Karpas-422 (cell line): ENCODE measurements around the gene PTPRJ. TPM values are rescaled to one million over a fixed set of nuclear protein-coding genes. Genes with fewer than 3 reads are reported as not detected.

Experiments used
- DNase-seq: peaks from one replicate; pipeline ENCODE4 v3.0.0-alpha.2; 2015
- H2AFZ ChIP-seq: fragments of 200-600 bp; sonication (generic); 2 replicates; pipeline ENCODE4 v1.6.1; 2014; ENCODE audit warnings: antibody characterized with exemption, low read length, mixed read lengths
- H3K27ac ChIP-seq: fragments of 200-600 bp; sonication (generic); 2 replicates; pipeline ENCODE4 v1.5.1; 2014; ENCODE audit warnings: mild to moderate bottlenecking, low read length, moderate library complexity
- H3K27me3 ChIP-seq: fragments of 200-600 bp; sonication (generic); 2 replicates; pipeline ENCODE4 v1.6.1; 2014; ENCODE audit warnings: low read length, mixed read lengths
- H3K36me3 ChIP-seq: fragments of 200-600 bp; sonication (generic); 2 replicates; pipeline ENCODE4 v1.6.1; 2014; ENCODE audit warnings: low read length, mixed read lengths; ENCODE audit not compliant: insufficient read depth
- H3K4me1 ChIP-seq: fragments of 200-600 bp; sonication (generic); 2 replicates; pipeline ENCODE4 v1.6.1; 2014; ENCODE audit warnings: mild to moderate bottlenecking, low read length, mixed read lengths
- H3K4me2 ChIP-seq: fragments of 200-600 bp; sonication (generic); 2 replicates; pipeline ENCODE4 v1.6.1; 2014; ENCODE audit warnings: low read length, low read depth, mild to moderate bottlenecking; ENCODE audit not compliant: poor library complexity, severe bottlenecking
- H3K4me3 ChIP-seq: fragments of 200-600 bp; sonication (generic); 2 replicates; pipeline ENCODE4 v1.5.1; 2014; ENCODE audit warnings: mild to moderate bottlenecking, antibody characterized with exemption, low read length, mixed read lengths
- H3K79me2 ChIP-seq: fragments of 200-600 bp; sonication (generic); 2 replicates; pipeline ENCODE4 v1.6.1; 2014; ENCODE audit warnings: mild to moderate bottlenecking, low read length, mixed read lengths
- H3K9ac ChIP-seq: fragments of 200-600 bp; sonication (generic); 2 replicates; pipeline ENCODE4 v1.6.0; 2014; ENCODE audit warnings: low read length
- H3K9me2 ChIP-seq: fragments of 200-600 bp; sonication (generic), shearing (Covaris generic); replicated peaks from 2 replicates; pipeline ENCODE4 v1.6.0; 2014; ENCODE audit warnings: mild to moderate bottlenecking, low read length, moderate library complexity; ENCODE audit not compliant: insufficient read depth
- H3K9me3 ChIP-seq: fragments of 300-700, 200-600 bp; sonication (generic); 2 replicates; pipeline ENCODE4 v1.6.1; 2014; ENCODE audit warnings: low read length, mixed read lengths
- H4K20me1 ChIP-seq: fragments of 200-600 bp; sonication (generic); 2 replicates; pipeline ENCODE4 v1.6.1; 2014; ENCODE audit warnings: mild to moderate bottlenecking, antibody characterized with exemption, low read length, low read depth; ENCODE audit not compliant: insufficient read depth
- total RNA-seq: library from RNA; depleted of rRNA; stranded (reverse); fragments of >200 nt; shearing (Covaris generic); gene quantifications from 2 replicates; pipeline ENCODE4 v1.2.3, GENCODE V29; 2014; ENCODE audit warnings: low replicate concordance

The PTPRJ gene
- total RNA-seq, 1 experiment from 2014 or later = 132 TPM

- H3K9me2 ChIP-seq = no peaks in the 10 kb centered on the region
- H3K4me2 ChIP-seq = no peak overlapping the region
- H3K36me3 ChIP-seq = peaks cover 87% of the 10 kb centered on the region
- DNase-seq = peak; percentile 77
- no peaks in the 10 kb centered on the region for H3K4me1 ChIP-seq
- peaks cover 26% of the 10 kb centered on the region for H3K9me3 ChIP-seq
- H2AFZ ChIP-seq = no peak overlapping the region
- no peak overlapping the region for H3K4me3 ChIP-seq
- H3K79me2 ChIP-seq = peaks cover 75% of the 10 kb centered on the region
- peak overlapping the region; percentile 39; the same call in 1 of the 2 replicates for H3K27ac ChIP-seq
- H3K27me3 ChIP-seq = no peaks in the 10 kb centered on the region
- no peak overlapping the region for H3K9ac ChIP-seq
- no peaks in the 10 kb centered on the region for H4K20me1 ChIP-seq
These were observed 136.3 kb downstream of the PTPRJ start for GRCh38 chr11:48116437-48117228.

GRCh38 chr11:48122246-48122645, 141.9 kb downstream of the PTPRJ start:
- no peak overlapping the region for H3K9ac ChIP-seq
- H3K9me2 ChIP-seq = no peaks in the 10 kb centered on the region
- H3K4me2 ChIP-seq = no peak overlapping the region
- no peaks in the 10 kb centered on the region for H3K27me3 ChIP-seq
- H3K4me1 ChIP-seq = no peaks in the 10 kb centered on the region
- H3K36me3 ChIP-seq = peaks cover 81% of the 10 kb centered on the region
- no peak overlapping the region for H3K4me3 ChIP-seq
- H4K20me1 ChIP-seq = 0 out of 2 replicates have a peak, but pooled peaks cover 1% of the 10 kb centered on the region
- peaks cover 64% of the 10 kb centered on the region for H3K79me2 ChIP-seq
- no peaks in the 10 kb centered on the region for H3K9me3 ChIP-seq
- DNase-seq = no peak
- no peak overlapping the region for H2AFZ ChIP-seq
- no peak overlapping the region for H3K27ac ChIP-seq

DNA sequence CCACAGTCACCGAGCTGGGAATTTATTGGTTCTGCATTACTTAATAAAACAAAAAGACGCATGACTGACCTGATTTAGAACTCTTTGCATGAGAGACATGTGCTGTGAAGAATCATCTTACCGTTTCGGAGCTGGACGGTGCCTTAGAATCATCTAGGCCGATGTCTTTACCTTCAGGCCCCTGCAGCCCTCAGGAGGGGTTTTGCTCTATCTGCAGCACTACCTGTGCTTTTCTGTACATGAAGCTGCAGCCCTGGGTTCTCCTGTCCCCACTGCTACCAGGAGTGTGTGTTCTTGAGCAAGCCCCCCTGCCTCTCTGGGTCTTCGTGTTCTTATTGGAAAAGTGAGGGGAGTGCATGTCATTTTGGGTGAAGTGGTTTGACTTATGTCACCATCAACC, 142.3 kb downstream of the PTPRJ start:
- Histone ChIP-seq H3K9me2 (no peaks in the 10 kb centered on the region), H3K9ac (no peak overlapping the region), H3K27me3 (no peaks in the 10 kb centered on the region), H3K4me3 (no peak overlapping the region), H3K9me3 (no peaks in the 10 kb centered on the region), H3K27ac (no peak overlapping the region), H4K20me1 (0 out of 2 replicates have a peak, but pooled peaks cover 3% of the 10 kb centered on the region), H3K4me2 (no peak overlapping the region), H2AFZ (no peak overlapping the region), H3K36me3 (peaks cover 82% of the 10 kb centered on the region), H3K79me2 (peaks cover 62% of the 10 kb centered on the region), H3K4me1 (no peaks in the 10 kb centered on the region)
- no peak for DNase-seq

GRCh38 chr11:48123254-48123875, 143.0 kb downstream of the PTPRJ start:
- Histone ChIP-seq H3K4me3 (no peak overlapping the region), H3K36me3 (peaks cover 84% of the 10 kb centered on the region), H3K79me2 (peaks cover 55% of the 10 kb centered on the region), H2AFZ (no peak overlapping the region), H3K4me1 (no peaks in the 10 kb centered on the region), H4K20me1 (0 out of 2 replicates have a peak, but pooled peaks cover 3% of the 10 kb centered on the region), H3K9ac (no peak overlapping the region), H3K27me3 (no peaks in the 10 kb centered on the region), H3K4me2 (no peak overlapping the region), H3K9me3 (no peaks in the 10 kb centered on the region), H3K9me2 (no peaks in the 10 kb centered on the region), H3K27ac (peak overlapping the region; percentile 29; the same call in 1 of the 2 replicates)
- no peak for DNase-seq

DNA sequence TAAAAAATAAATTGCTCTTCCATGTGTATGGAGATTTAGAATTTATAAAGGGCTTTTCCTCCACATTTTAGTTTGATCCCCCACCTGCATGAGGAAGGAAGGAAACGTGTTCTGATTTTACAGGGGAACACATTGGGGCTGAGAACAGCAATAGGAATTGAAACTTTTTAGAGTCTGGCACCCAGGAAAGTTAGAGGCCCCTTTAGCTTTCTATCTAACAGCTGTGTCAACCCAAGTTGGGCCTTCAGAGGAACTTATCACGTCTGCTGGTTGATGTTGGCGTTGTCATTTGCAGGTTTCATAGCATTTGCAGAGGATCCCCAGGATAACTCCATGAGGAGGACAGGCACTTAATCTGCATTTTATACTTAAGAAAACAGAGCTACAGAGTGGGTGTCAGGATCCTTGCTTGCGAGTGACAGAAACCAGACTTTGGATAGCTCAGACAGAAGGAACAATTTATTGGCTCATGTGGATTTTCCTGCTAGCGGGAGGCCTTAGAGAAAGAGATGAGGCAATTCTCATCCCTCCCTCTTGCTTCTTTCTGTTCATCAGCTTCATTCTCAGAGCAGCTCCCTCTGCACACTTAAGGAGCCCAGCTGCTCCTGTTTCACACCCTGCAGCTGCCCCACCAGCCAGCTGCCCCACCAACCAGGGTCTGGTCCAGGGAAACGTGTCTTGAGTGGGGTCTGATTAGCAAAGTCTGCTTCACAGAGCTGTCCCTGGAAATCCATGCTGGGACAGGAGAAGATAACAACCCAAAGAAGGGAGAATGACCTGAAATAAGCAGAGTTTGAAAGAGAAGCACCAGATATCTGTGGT, 143.8 kb downstream of the PTPRJ start:
- Histone ChIP-seq H3K36me3 (peaks cover 87% of the 10 kb centered on the region), H3K79me2 (peaks cover 49% of the 10 kb centered on the region), H3K4me2 (no peak overlapping the region)

GRCh38 chr11:48124880-48125279, 144.5 kb downstream of the PTPRJ start:
- 0 out of 2 replicates have a peak, but pooled peaks cover 3% of the 10 kb centered on the region for H4K20me1 ChIP-seq
- H3K36me3 ChIP-seq = peaks cover 89% of the 10 kb centered on the region

More for the DNA sequence above, 143.8 kb downstream of the PTPRJ start:
- no peaks in the 10 kb centered on the region for H3K4me1 ChIP-seq
- no peak for DNase-seq
- no peaks in the 10 kb centered on the region for H3K9me2 ChIP-seq
- no peak overlapping the region for H2AFZ ChIP-seq
- H3K27ac ChIP-seq = peak overlapping the region; percentile 29; the same call in 1 of the 2 replicates
- no peak overlapping the region for H3K9ac ChIP-seq
- no peaks in the 10 kb centered on the region for H3K9me3 ChIP-seq
- H3K4me3 ChIP-seq = no peak overlapping the region
- 0 out of 2 replicates have a peak, but pooled peaks cover 3% of the 10 kb centered on the region for H4K20me1 ChIP-seq
- no peaks in the 10 kb centered on the region for H3K27me3 ChIP-seq

GRCh38 chr11:48125866-48126265, 145.5 kb downstream of the PTPRJ start:
- H3K79me2 ChIP-seq = peaks cover 40% of the 10 kb centered on the region
- no peak overlapping the region for H3K4me3 ChIP-seq
- no peaks in the 10 kb centered on the region for H3K9me3 ChIP-seq
- peaks cover 88% of the 10 kb centered on the region for H3K36me3 ChIP-seq
- no peak overlapping the region for H3K27ac ChIP-seq
- no peaks in the 10 kb centered on the region for H3K4me1 ChIP-seq
- H4K20me1 ChIP-seq = 0 out of 2 replicates have a peak, but pooled peaks cover 3% of the 10 kb centered on the region
- no peaks in the 10 kb centered on the region for H3K9me2 ChIP-seq
- no peak for DNase-seq
- no peak overlapping the region for H3K9ac ChIP-seq
- H2AFZ ChIP-seq = no peak overlapping the region
- H3K4me2 ChIP-seq = no peak overlapping the region
- H3K27me3 ChIP-seq = no peaks in the 10 kb centered on the region

More at GRCh38 chr11:48124880-48125279, 144.5 kb downstream of the PTPRJ start:
- no peak overlapping the region for H3K9ac ChIP-seq
- H3K27ac ChIP-seq = no peak overlapping the region
- H3K4me2 ChIP-seq = no peak overlapping the region
- no peaks in the 10 kb centered on the region for H3K4me1 ChIP-seq
- H3K9me3 ChIP-seq = no peaks in the 10 kb centered on the region
- no peaks in the 10 kb centered on the region for H3K9me2 ChIP-seq
- H2AFZ ChIP-seq = no peak overlapping the region
- no peak overlapping the region for H3K4me3 ChIP-seq
- peaks cover 44% of the 10 kb centered on the region for H3K79me2 ChIP-seq
- H3K27me3 ChIP-seq = no peaks in the 10 kb centered on the region
- no peak for DNase-seq
